ENCODE measurements around the gene MRTFA.

- TF ChIP-seq CTCF (IDR thresholded peaks at IDR 0.05) (no peak), MXI1 (IDR thresholded peaks at IDR 0.05; ENCODE audit: low read depth, low read length) (no peak), MAX (IDR thresholded peaks at IDR 0.05; ENCODE audit: low read depth) (no peak), EZH2phosphoT487 (IDR thresholded peaks at IDR 0.05; ENCODE audit: borderline replicate concordance, low read depth) (no peak), USF2 (IDR thresholded peaks at IDR 0.05; ENCODE audit: borderline replicate concordance, low read depth, low read length) (no peak), SMC3 (IDR thresholded peaks at IDR 0.05; ENCODE audit: low read depth, low read length) (no peak), RAD21 (IDR thresholded peaks at IDR 0.05; ENCODE audit: low read length) (no peak), SIN3A (IDR thresholded peaks at IDR 0.05; ENCODE audit: borderline replicate concordance, low read depth, low read length) (no peak)
- TF ChIP-seq, protein P1, sequence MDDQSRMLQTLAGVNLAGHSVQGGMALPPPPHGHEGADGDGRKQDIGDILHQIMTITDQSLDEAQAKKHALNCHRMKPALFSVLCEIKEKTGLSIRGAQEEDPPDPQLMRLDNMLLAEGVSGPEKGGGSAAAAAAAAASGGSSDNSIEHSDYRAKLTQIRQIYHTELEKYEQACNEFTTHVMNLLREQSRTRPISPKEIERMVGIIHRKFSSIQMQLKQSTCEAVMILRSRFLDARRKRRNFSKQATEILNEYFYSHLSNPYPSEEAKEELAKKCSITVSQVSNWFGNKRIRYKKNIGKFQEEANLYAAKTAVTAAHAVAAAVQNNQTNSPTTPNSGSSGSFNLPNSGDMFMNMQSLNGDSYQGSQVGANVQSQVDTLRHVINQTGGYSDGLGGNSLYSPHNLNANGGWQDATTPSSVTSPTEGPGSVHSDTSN (IDR thresholded peaks at IDR 0.05), result no peak
These were observed 143.1 kb downstream of the MRTFA start for GRCh38 chr22:40493441-40493840.

All from SK-N-SH (cell line).